HepG2 (cell line): Measurements from ENCODE around the gene BYSL. TPM values are rescaled to one million over a fixed set of nuclear protein-coding genes. Genes with fewer than 3 reads are reported as not detected.

ENCODE experiments used
- EEA1 ChIP-seq: sonication (generic); formaldehyde crosslinking; IDR thresholded peaks from 2 replicates; pipeline ENCODE4 v1.5.1; 2020; ENCODE audit warnings: mild to moderate bottlenecking, missing genetic modification reagents, borderline replicate concordance
- GTF2F1 ChIP-seq: fragments of 150-350 bp; IDR thresholded peaks from 2 replicates; pipeline ENCODE4 v1.6.1; 2014; ENCODE audit warnings: low read length
- GTF3A ChIP-seq: sonication (generic); formaldehyde crosslinking; conservative IDR thresholded peaks from 2 replicates; pipeline ENCODE4 v1.4.0; 2020; ENCODE audit warnings: mild to moderate bottlenecking, missing genetic modification reagents
- HDAC2 ChIP-seq: sonication (generic); formaldehyde crosslinking; IDR thresholded peaks from 2 replicates; pipeline ENCODE4 v1.4.0; 2020; ENCODE audit warnings: missing genetic modification reagents
- HNRNPK ChIP-seq: fragments of 200-400 bp; formaldehyde crosslinking; IDR thresholded peaks from 2 replicates; pipeline ENCODE4 v1.6.1; 2018; ENCODE audit warnings: low read length, low read depth, moderate library complexity, mild to moderate bottlenecking; ENCODE audit not compliant: poor library complexity, severe bottlenecking
- MAFK ChIP-seq, 2 experiments: IDR thresholded peaks in 1 of 2; conservative IDR thresholded peaks in 1 of 2; 2 replicates each; pipeline ENCODE4 v1.6.1; 2011; ENCODE audit warnings: improper control_type of control experiment in 2 of 2, low read length in 2 of 2
- MED13 ChIP-seq: sonication (generic); formaldehyde crosslinking; IDR thresholded peaks from 2 replicates; pipeline ENCODE4 v1.5.0; 2020; ENCODE audit warnings: missing genetic modification reagents
- NFYB ChIP-seq: sonication (generic); formaldehyde crosslinking; IDR thresholded peaks from 2 replicates; pipeline ENCODE4 v1.4.0; 2020; ENCODE audit warnings: missing genetic modification reagents
- SAFB2 ChIP-seq: sonication (generic); formaldehyde crosslinking; IDR thresholded peaks from 2 replicates; pipeline ENCODE4 v1.5.1; 2020; ENCODE audit warnings: missing genetic modification reagents, low read depth, mild to moderate bottlenecking, borderline replicate concordance
- SIN3A ChIP-seq: IDR thresholded peaks from 2 replicates; pipeline ENCODE4 v1.6.1; 2011; ENCODE audit warnings: low read depth, mild to moderate bottlenecking, control low read depth, low read length, borderline replicate concordance
- TBP ChIP-seq: sonication (generic); formaldehyde crosslinking; IDR thresholded peaks from 2 replicates; pipeline ENCODE4 v1.5.0; 2020; ENCODE audit warnings: missing genetic modification reagents
- THYN1 ChIP-seq: sonication (generic); formaldehyde crosslinking; IDR thresholded peaks from 2 replicates; pipeline ENCODE4 v1.8.1; 2023; ENCODE audit warnings: low read depth, mild to moderate bottlenecking, moderate library complexity, missing genetic modification reagents, borderline replicate concordance
- ZBTB21 ChIP-seq: sonication (generic); formaldehyde crosslinking; IDR thresholded peaks from 2 replicates; pipeline ENCODE4 v1.4.0; 2020; ENCODE audit warnings: missing genetic modification reagents
- ZNF235 ChIP-seq: sonication (generic); formaldehyde crosslinking; IDR thresholded peaks from 2 replicates; pipeline ENCODE4 v1.8.1; 2023; ENCODE audit warnings: mild to moderate bottlenecking, missing genetic modification reagents, borderline replicate concordance
- ZNF251 ChIP-seq: sonication (generic); formaldehyde crosslinking; IDR thresholded peaks from 2 replicates; pipeline ENCODE4 v1.9.0; 2021; ENCODE audit warnings: mild to moderate bottlenecking, missing genetic modification reagents
- ZNF317 ChIP-seq: sonication (generic); formaldehyde crosslinking; IDR thresholded peaks from 2 replicates; pipeline ENCODE4 v1.5.0; 2020; ENCODE audit warnings: mild to moderate bottlenecking, missing genetic modification reagents
- ZNF354B ChIP-seq: sonication (generic); formaldehyde crosslinking; IDR thresholded peaks from 2 replicates; pipeline ENCODE4 v1.8.0; 2022; ENCODE audit warnings: mild to moderate bottlenecking, missing genetic modification reagents
- ZNF496 ChIP-seq: sonication (generic); formaldehyde crosslinking; IDR thresholded peaks from 2 replicates; pipeline ENCODE4 v1.8.1; 2023; ENCODE audit warnings: mild to moderate bottlenecking, moderate library complexity, missing genetic modification reagents; ENCODE audit not compliant: insufficient replicate concordance
- ZNF589 ChIP-seq: sonication (generic); formaldehyde crosslinking; conservative IDR thresholded peaks from 2 replicates; pipeline ENCODE4 v1.8.0; 2022; ENCODE audit warnings: mild to moderate bottlenecking, moderate library complexity, missing genetic modification reagents
- ZNF615 ChIP-seq: sonication (generic); formaldehyde crosslinking; IDR thresholded peaks from 2 replicates; pipeline ENCODE4 v1.5.0; 2020; ENCODE audit warnings: mild to moderate bottlenecking, missing genetic modification reagents, borderline replicate concordance
- ZNF709 ChIP-seq: sonication (generic); formaldehyde crosslinking; IDR thresholded peaks from 2 replicates; pipeline ENCODE4 v1.5.0; 2020; ENCODE audit warnings: mild to moderate bottlenecking, missing genetic modification reagents
- polyA plus RNA-seq, 8 experiments: library from polyadenylated mRNA; depleted of rRNA in 3 of 8; stranded (reverse) in 7 of 8; unstranded in 1 of 8; fragments of >200 nt; fragmentation: Illumina TruSeq in 4 of 8; extraction: Trizol in 4 of 8; gene quantifications; 2 replicates each; pipeline versions ENCODE4 v1.2.1 to v1.2.3, GENCODE V29; 2011 to 2016; ENCODE audit warnings: low read depth in 4 of 8, missing spikeins in 1 of 8, mixed read lengths in 1 of 8; ENCODE audit not compliant: insufficient read depth in 1 of 8
- total RNA-seq, 5 experiments: library from RNA; depleted of rRNA; stranded (reverse); fragments of >200 nt; fragmentation: Illumina TruSeq; extraction: Trizol; gene quantifications; 2 replicates each; pipeline ENCODE4 v1.2.3, GENCODE V29; 2016; ENCODE audit warnings: low read depth in 1 of 5
- TF ChIP-seq, protein P1 (sequence below): sonication (generic); formaldehyde crosslinking; IDR thresholded peaks from 2 replicates; pipeline ENCODE4 v1.4.0; 2020; ENCODE audit warnings: missing genetic modification reagents
- TF ChIP-seq, protein P2 (sequence below): sonication (generic); formaldehyde crosslinking; IDR thresholded peaks from 2 replicates; pipeline ENCODE4 v1.5.1; 2020; ENCODE audit warnings: missing genetic modification reagents, mild to moderate bottlenecking, borderline replicate concordance
- TF ChIP-seq, protein P3 (sequence below): IDR thresholded peaks from 2 replicates; pipeline ENCODE4 v1.6.1; 2012; ENCODE audit warnings: low read length, improper control_type of control experiment
- TF ChIP-seq, protein P4 (sequence below): sonication (generic); formaldehyde crosslinking; IDR thresholded peaks from 2 replicates; pipeline ENCODE4 v1.5.0; 2020; ENCODE audit warnings: missing genetic modification reagents
- TF ChIP-seq, protein P5 (sequence below): sonication (generic); formaldehyde crosslinking; IDR thresholded peaks from 2 replicates; pipeline ENCODE4 v1.5.0; 2020; ENCODE audit warnings: missing genetic modification reagents, mild to moderate bottlenecking, borderline replicate concordance

Gene BYSL
- total and polyA plus RNA-seq, 2 of the 13 experiments (the other 11 are each of a cell fraction or from before 2014, with no cell fraction given) = 27.9 to 28.6 TPM

DNA sequence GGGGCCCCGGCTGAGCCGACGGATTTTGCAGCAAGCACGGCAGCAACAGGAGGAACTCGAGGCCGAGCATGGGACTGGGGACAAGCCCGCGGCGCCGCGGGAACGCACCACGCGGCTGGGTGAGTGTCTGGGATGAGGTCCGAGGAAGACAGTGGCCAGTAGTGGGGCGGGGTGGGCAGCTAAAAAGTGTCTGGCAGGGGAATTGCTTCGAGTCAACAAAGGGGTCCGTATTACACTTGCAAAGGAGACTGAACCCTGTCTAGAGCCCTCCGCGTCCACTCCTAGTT, 356 bp downstream of the BYSL start (continued):
- 0 out of 2 replicates have a peak, but pooled peaks have one; percentile 57 for TF ChIP-seq SAFB2 (CRISPR knock-in tag)
- no peak for TF ChIP-seq EEA1 (CRISPR knock-in tag)
- TF ChIP-seq ZNF251 (CRISPR knock-in tag) = 0 out of 2 replicates have a peak, but pooled peaks have one; percentile 25
- no peak for TF ChIP-seq HNRNPK
- TF ChIP-seq, protein P1, sequence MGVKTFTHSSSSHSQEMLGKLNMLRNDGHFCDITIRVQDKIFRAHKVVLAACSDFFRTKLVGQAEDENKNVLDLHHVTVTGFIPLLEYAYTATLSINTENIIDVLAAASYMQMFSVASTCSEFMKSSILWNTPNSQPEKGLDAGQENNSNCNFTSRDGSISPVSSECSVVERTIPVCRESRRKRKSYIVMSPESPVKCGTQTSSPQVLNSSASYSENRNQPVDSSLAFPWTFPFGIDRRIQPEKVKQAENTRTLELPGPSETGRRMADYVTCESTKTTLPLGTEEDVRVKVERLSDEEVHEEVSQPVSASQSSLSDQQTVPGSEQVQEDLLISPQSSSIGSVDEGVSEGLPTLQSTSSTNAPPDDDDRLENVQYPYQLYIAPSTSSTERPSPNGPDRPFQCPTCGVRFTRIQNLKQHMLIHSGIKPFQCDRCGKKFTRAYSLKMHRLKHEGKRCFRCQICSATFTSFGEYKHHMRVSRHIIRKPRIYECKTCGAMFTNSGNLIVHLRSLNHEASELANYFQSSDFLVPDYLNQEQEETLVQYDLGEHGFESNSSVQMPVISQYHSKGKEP = no peak
- TF ChIP-seq ZNF317 (CRISPR knock-in tag) = no peak
- TF ChIP-seq, protein P2, sequence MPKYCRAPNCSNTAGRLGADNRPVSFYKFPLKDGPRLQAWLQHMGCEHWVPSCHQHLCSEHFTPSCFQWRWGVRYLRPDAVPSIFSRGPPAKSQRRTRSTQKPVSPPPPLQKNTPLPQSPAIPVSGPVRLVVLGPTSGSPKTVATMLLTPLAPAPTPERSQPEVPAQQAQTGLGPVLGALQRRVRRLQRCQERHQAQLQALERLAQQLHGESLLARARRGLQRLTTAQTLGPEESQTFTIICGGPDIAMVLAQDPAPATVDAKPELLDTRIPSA (CRISPR knock-in tag) = no peak
- TF ChIP-seq TBP = no peak
- TF ChIP-seq, protein P3, sequence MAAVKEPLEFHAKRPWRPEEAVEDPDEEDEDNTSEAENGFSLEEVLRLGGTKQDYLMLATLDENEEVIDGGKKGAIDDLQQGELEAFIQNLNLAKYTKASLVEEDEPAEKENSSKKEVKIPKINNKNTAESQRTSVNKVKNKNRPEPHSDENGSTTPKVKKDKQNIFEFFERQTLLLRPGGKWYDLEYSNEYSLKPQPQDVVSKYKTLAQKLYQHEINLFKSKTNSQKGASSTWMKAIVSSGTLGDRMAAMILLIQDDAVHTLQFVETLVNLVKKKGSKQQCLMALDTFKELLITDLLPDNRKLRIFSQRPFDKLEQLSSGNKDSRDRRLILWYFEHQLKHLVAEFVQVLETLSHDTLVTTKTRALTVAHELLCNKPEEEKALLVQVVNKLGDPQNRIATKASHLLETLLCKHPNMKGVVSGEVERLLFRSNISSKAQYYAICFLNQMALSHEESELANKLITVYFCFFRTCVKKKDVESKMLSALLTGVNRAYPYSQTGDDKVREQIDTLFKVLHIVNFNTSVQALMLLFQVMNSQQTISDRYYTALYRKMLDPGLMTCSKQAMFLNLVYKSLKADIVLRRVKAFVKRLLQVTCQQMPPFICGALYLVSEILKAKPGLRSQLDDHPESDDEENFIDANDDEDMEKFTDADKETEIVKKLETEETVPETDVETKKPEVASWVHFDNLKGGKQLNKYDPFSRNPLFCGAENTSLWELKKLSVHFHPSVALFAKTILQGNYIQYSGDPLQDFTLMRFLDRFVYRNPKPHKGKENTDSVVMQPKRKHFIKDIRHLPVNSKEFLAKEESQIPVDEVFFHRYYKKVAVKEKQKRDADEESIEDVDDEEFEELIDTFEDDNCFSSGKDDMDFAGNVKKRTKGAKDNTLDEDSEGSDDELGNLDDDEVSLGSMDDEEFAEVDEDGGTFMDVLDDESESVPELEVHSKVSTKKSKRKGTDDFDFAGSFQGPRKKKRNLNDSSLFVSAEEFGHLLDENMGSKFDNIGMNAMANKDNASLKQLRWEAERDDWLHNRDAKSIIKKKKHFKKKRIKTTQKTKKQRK = no peak
- no peak for TF ChIP-seq GTF2F1
- TF ChIP-seq ZNF615 (CRISPR knock-in tag) = no peak
- peak; percentile 42; the same call in 1 of the 2 replicates for TF ChIP-seq ZNF709 (CRISPR knock-in tag)
- no peak for TF ChIP-seq ZBTB21 (CRISPR knock-in tag)
- TF ChIP-seq MED13 (CRISPR knock-in tag) = no peak
- no peak; the same call in 1 of the 2 replicates for TF ChIP-seq NFYB
- no peak for TF ChIP-seq ZNF496 (CRISPR knock-in tag)
- no peak for TF ChIP-seq ZNF589 (CRISPR knock-in tag)
- TF ChIP-seq MAFK (conservative IDR thresholded peaks at IDR 0.05 in 1 of 2, IDR thresholded peaks at IDR 0.05 in 1 of 2; ENCODE audit: low read length in 2 of 2) = no peak
- no peak for TF ChIP-seq GTF3A (CRISPR knock-in tag)
- TF ChIP-seq SIN3A = peak; percentile 17; the same call in 1 of the 2 replicates
- TF ChIP-seq, protein P4, sequence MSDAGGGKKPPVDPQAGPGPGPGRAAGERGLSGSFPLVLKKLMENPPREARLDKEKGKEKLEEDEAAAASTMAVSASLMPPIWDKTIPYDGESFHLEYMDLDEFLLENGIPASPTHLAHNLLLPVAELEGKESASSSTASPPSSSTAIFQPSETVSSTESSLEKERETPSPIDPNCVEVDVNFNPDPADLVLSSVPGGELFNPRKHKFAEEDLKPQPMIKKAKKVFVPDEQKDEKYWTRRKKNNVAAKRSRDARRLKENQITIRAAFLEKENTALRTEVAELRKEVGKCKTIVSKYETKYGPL (CRISPR knock-in tag) = no peak
- TF ChIP-seq HDAC2 (CRISPR knock-in tag) = no peak
- TF ChIP-seq ZNF235 (CRISPR knock-in tag) = no peak
- TF ChIP-seq, protein P5, sequence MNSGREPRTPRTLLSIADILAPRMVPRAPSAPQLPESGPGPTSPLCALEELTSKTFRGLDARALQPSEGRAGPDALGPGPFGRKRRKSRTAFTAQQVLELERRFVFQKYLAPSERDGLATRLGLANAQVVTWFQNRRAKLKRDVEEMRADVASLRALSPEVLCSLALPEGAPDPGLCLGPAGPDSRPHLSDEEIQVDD = no peak
- no peak for TF ChIP-seq ZNF354B (CRISPR knock-in tag)
- TF ChIP-seq THYN1 (CRISPR knock-in tag) = no peak
